NCI-H774 (cell line): ENCODE measurements around the gene XIST.
"Not testable (repeated sequence)": the region's sequence is repeated elsewhere in the genome, so short reads cannot be mapped to it uniquely, and the experiment has no call there.

Experiments
- DNase-seq: peaks from one replicate; lab custom pipeline; 2025; lab: John Stamatoyannopoulos, UW

Gene XIST

GRCh38 chrX:73852467-73852866 is at the start of gene XIST:
Gene XIST (minus strand): TSS chrX:73852714.
- DNase-seq: no peak

- not testable (repeated sequence) for DNase-seq
Measured at GRCh38 chrX:73898315-73898714, 45.8 kb upstream of the XIST start.

GRCh38 chrX:73892515-73893090 is 40.1 kb upstream of the XIST start:
- DNase-seq: not testable (repeated sequence)

GRCh38 chrX:73882260-73882659 is 29.7 kb upstream of the XIST start:
- DNase-seq: not testable (repeated sequence)

- DNase-seq: no peak
Measured at GRCh38 chrX:73877687-73878086, 25.2 kb upstream of the XIST start.

- DNase-seq: no peak
Measured at GRCh38 chrX:73876911-73877310, 24.4 kb upstream of the XIST start.

GRCh38 chrX:73868916-73869315 is 16.4 kb upstream of the XIST start:
- DNase-seq: no peak

- no peak for DNase-seq
Measured at GRCh38 chrX:73867144-73867543, 14.6 kb upstream of the XIST start.

- no peak for DNase-seq
Measured at GRCh38 chrX:73863852-73864251, 11.3 kb upstream of the XIST start.

- DNase-seq: no peak
Measured at GRCh38 chrX:73863268-73863667, 10.8 kb upstream of the XIST start.

- DNase-seq: no peak
Measured at GRCh38 chrX:73859622-73860021, 7.1 kb upstream of the XIST start.

- DNase-seq: peak; percentile 0
Measured at GRCh38 chrX:73855546-73855945, 3.0 kb upstream of the XIST start.

GRCh38 chrX:73852022-73852421 is 492 bp downstream of the XIST start:
- DNase-seq: no peak

GRCh38 chrX:73851014-73852009 is 1.2 kb downstream of the XIST start:
- DNase-seq: no peak

- DNase-seq: no peak
Measured at GRCh38 chrX:73850124-73851013, 2.1 kb downstream of the XIST start.

GRCh38 chrX:73849073-73849472 is 3.4 kb downstream of the XIST start:
- no peak for DNase-seq

- DNase-seq: no peak
Measured at GRCh38 chrX:73847991-73848390, 4.5 kb downstream of the XIST start.

GRCh38 chrX:73847100-73847499 is 5.4 kb downstream of the XIST start:
- no peak for DNase-seq

- DNase-seq: no peak
Measured at GRCh38 chrX:73842541-73843234, 9.8 kb downstream of the XIST start.

- no peak for DNase-seq
Measured at GRCh38 chrX:73841337-73841736, 11.2 kb downstream of the XIST start.

GRCh38 chrX:73840120-73840924 is 12.2 kb downstream of the XIST start:
- no peak for DNase-seq
